Esophagus muscularis mucosa (tissue), 4 donors: ENCODE results near the gene SPCS3.

Experiments used
- EP300 ChIP-seq: sonication (generic); formaldehyde crosslinking; IDR thresholded peaks from one replicate; pipeline ENCODE4 v1.6.1; 2017; ENCODE audit warnings: antibody characterized with exemption
- POLR2A ChIP-seq: fragments of 450-650 bp; IDR thresholded peaks from one replicate; pipeline ENCODE4 v1.6.1; 2017; ENCODE audit warnings: antibody characterized with exemption, moderate library complexity, mild to moderate bottlenecking, low read depth
- POLR2AphosphoS5 ChIP-seq, 2 donors: sonication (generic); formaldehyde crosslinking; IDR thresholded peaks; one replicate each; pipeline ENCODE4 v1.6.1; 2017; ENCODE audit warnings: antibody characterized with exemption in 2 of 2
- TF ChIP-seq, protein P1 (sequence below), 3 experiments: fragments of 200-600 bp in 2 of 3; fragments of 450-650 bp in 1 of 3; sonication (generic) in 2 of 3; IDR thresholded peaks; one replicate each; pipeline ENCODE4 v1.5.1; 2017 to 2019; ENCODE audit warnings: antibody characterized with exemption in 3 of 3, mild to moderate bottlenecking in 2 of 3, moderate library complexity in 1 of 3

DNA sequence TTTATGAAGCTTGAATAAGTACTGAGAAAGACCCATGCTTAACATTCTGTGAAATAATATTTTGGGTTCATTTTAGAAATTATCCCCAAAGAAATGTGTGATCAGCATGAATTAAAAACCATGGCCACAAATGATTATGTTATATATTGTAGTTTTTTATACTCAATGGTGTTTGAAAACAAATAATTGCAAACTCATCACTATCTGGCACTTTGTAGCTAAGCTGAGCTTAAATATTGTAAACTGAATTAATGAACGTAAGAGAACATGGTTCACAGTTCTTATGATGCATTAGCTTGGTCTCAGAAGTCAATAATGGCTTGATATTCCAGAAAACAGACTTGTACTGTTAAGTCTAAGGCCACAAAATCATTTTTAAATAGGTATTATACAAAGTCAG lies 26.1 kb upstream of the SPCS3 start:
- TF ChIP-seq POLR2AphosphoS5 (IDR thresholded peaks at IDR 0.05) (no peak), POLR2A (no peak), EP300 (no peak)
- TF ChIP-seq, protein P1, sequence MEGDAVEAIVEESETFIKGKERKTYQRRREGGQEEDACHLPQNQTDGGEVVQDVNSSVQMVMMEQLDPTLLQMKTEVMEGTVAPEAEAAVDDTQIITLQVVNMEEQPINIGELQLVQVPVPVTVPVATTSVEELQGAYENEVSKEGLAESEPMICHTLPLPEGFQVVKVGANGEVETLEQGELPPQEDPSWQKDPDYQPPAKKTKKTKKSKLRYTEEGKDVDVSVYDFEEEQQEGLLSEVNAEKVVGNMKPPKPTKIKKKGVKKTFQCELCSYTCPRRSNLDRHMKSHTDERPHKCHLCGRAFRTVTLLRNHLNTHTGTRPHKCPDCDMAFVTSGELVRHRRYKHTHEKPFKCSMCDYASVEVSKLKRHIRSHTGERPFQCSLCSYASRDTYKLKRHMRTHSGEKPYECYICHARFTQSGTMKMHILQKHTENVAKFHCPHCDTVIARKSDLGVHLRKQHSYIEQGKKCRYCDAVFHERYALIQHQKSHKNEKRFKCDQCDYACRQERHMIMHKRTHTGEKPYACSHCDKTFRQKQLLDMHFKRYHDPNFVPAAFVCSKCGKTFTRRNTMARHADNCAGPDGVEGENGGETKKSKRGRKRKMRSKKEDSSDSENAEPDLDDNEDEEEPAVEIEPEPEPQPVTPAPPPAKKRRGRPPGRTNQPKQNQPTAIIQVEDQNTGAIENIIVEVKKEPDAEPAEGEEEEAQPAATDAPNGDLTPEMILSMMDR (IDR thresholded peaks at IDR 0.05): no peak
